BE2C (cell line): ENCODE results near the gene CDCP1.

Experiments
- DNase-seq: peaks from one replicate; pipeline ENCODE4 v3.0.0-alpha.2; 2020
- H3K27me3 ChIP-seq: fragments of 250-450 bp; sonication (Bioruptor Pico); 2 replicates; pipeline ENCODE4 v1.5.1; 2020; ENCODE audit warnings: mild to moderate bottlenecking
- H3K36me3 ChIP-seq: fragments of 250-450 bp; sonication (Bioruptor Pico); 2 replicates; pipeline ENCODE4 v1.5.1; 2020; ENCODE audit warnings: mild to moderate bottlenecking
- H3K4me1 ChIP-seq: fragments of 250-450 bp; sonication (Bioruptor Pico); 2 replicates; pipeline ENCODE4 v1.5.1; 2020
- H3K4me3 ChIP-seq: 2 replicates; pipeline ENCODE4 v1.5.1; 2011; ENCODE audit warnings: low read depth, low read length
- H3K9me3 ChIP-seq: fragments of 250-450 bp; sonication (Bioruptor Pico); 2 replicates; pipeline ENCODE4 v1.5.1; 2020
- CTCF ChIP-seq: IDR thresholded peaks from 2 replicates; pipeline ENCODE4 v1.5.1; 2012; ENCODE audit warnings: mild to moderate bottlenecking, low read depth, low read length

The CDCP1 gene

GRCh38 chr3:45167011-45167911 is 21.1 kb upstream of the CDCP1 start:
- DNase-seq: peak; percentile 73
- Histone ChIP-seq H3K9me3 (no peaks in the 10 kb centered on the region), H3K27me3 (no peaks in the 10 kb centered on the region), H3K36me3 (no peaks in the 10 kb centered on the region), H3K4me3 (peak overlapping the region; percentile 34), H3K4me1 (no peaks in the 10 kb centered on the region; the same call in 1 of the 2 replicates)
- TF ChIP-seq CTCF: no peak

GRCh38 chr3:45166321-45166879 is 20.2 kb upstream of the CDCP1 start:
- Histone ChIP-seq H3K27me3 (no peaks in the 10 kb centered on the region), H3K4me1 (no peaks in the 10 kb centered on the region; the same call in 1 of the 2 replicates), H3K4me3 (no peak overlapping the region), H3K9me3 (no peaks in the 10 kb centered on the region), H3K36me3 (no peaks in the 10 kb centered on the region)
- TF ChIP-seq CTCF: no peak
- DNase-seq: no peak

GRCh38 chr3:45165497-45166283 is 19.5 kb upstream of the CDCP1 start:
- DNase-seq: no peak
- H3K4me1 ChIP-seq: no peaks in the 10 kb centered on the region; the same call in 1 of the 2 replicates
- TF ChIP-seq CTCF: no peak
- H3K36me3 ChIP-seq: no peaks in the 10 kb centered on the region
- H3K27me3 ChIP-seq: no peaks in the 10 kb centered on the region
- H3K9me3 ChIP-seq: no peaks in the 10 kb centered on the region
- no peak overlapping the region for H3K4me3 ChIP-seq

GRCh38 chr3:45164056-45164455 is 17.9 kb upstream of the CDCP1 start:
- Histone ChIP-seq H3K4me3 (no peak overlapping the region), H3K27me3 (no peaks in the 10 kb centered on the region), H3K4me1 (no peaks in the 10 kb centered on the region; the same call in 1 of the 2 replicates), H3K36me3 (no peaks in the 10 kb centered on the region), H3K9me3 (no peaks in the 10 kb centered on the region)
- TF ChIP-seq CTCF: no peak
- no peak for DNase-seq

GRCh38 chr3:45163481-45163880 is 17.3 kb upstream of the CDCP1 start:
- no peaks in the 10 kb centered on the region for H3K36me3 ChIP-seq
- no peaks in the 10 kb centered on the region for H3K9me3 ChIP-seq
- no peaks in the 10 kb centered on the region for H3K27me3 ChIP-seq
- no peak overlapping the region for H3K4me3 ChIP-seq
- H3K4me1 ChIP-seq: no peaks in the 10 kb centered on the region; the same call in 1 of the 2 replicates
- DNase-seq: no peak
- TF ChIP-seq CTCF: no peak
